ENCODE measurements around the gene CARMIL3.
A peak's percentile ranks its signal among the peaks of the same experiment; 100 is the strongest.
"Not testable (repeated sequence)": the region's sequence is repeated elsewhere in the genome, so short reads cannot be mapped to it uniquely, and the experiment has no call there.

The CARMIL3 gene

GRCh38 chr14:24042746-24043145 lies 9.1 kb upstream of the CARMIL3 start:
- H3K27ac ChIP-seq = no peak overlapping the region
- TF ChIP-seq, protein P1, sequence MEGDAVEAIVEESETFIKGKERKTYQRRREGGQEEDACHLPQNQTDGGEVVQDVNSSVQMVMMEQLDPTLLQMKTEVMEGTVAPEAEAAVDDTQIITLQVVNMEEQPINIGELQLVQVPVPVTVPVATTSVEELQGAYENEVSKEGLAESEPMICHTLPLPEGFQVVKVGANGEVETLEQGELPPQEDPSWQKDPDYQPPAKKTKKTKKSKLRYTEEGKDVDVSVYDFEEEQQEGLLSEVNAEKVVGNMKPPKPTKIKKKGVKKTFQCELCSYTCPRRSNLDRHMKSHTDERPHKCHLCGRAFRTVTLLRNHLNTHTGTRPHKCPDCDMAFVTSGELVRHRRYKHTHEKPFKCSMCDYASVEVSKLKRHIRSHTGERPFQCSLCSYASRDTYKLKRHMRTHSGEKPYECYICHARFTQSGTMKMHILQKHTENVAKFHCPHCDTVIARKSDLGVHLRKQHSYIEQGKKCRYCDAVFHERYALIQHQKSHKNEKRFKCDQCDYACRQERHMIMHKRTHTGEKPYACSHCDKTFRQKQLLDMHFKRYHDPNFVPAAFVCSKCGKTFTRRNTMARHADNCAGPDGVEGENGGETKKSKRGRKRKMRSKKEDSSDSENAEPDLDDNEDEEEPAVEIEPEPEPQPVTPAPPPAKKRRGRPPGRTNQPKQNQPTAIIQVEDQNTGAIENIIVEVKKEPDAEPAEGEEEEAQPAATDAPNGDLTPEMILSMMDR (IDR thresholded peaks at IDR 0.05) = no peak
- TF ChIP-seq ZFX (IDR thresholded peaks at IDR 0.05; ENCODE audit: borderline replicate concordance) = no peak

DNA sequence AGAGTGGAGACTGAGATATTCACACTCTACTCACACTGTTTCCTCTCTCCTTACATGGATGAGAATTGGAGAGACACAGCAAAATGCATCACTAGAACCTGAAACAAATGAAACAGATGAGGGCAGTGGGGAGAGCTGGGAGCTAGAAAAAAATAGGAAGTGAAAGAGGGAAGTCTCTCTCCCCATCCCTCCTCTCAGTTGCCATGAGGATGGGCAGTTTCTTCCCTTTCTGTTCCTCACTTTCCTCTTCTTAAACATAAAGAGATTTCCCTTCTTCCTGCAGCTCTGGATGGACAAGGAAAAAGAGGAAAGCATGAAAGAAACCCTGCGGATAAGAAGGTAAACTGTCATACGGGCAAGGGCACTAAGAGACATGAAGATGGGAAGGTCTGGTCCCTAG lies 2.8 kb upstream of the CARMIL3 start:
- not testable (repeated sequence) for H3K27ac ChIP-seq

GRCh38 chr14:24050753-24051152 lies 1.1 kb upstream of the CARMIL3 start:
- H3K27ac ChIP-seq = not testable (repeated sequence)

GRCh38 chr14:24051176-24051788 lies 527 bp upstream of the CARMIL3 start:
- TF ChIP-seq, protein P1 (IDR thresholded peaks at IDR 0.05) = no peak
- no peak for TF ChIP-seq ZFX (IDR thresholded peaks at IDR 0.05; ENCODE audit: borderline replicate concordance)
- peak overlapping the region; percentile 49 for H3K27ac ChIP-seq

GRCh38 chr14:24052656-24053547 lies 1.1 kb downstream of the CARMIL3 start:
- no peak for TF ChIP-seq ZFX (IDR thresholded peaks at IDR 0.05; ENCODE audit: borderline replicate concordance)
- TF ChIP-seq, protein P1 (IDR thresholded peaks at IDR 0.05) = no peak
- H3K27ac ChIP-seq = no peak overlapping the region

DNA sequence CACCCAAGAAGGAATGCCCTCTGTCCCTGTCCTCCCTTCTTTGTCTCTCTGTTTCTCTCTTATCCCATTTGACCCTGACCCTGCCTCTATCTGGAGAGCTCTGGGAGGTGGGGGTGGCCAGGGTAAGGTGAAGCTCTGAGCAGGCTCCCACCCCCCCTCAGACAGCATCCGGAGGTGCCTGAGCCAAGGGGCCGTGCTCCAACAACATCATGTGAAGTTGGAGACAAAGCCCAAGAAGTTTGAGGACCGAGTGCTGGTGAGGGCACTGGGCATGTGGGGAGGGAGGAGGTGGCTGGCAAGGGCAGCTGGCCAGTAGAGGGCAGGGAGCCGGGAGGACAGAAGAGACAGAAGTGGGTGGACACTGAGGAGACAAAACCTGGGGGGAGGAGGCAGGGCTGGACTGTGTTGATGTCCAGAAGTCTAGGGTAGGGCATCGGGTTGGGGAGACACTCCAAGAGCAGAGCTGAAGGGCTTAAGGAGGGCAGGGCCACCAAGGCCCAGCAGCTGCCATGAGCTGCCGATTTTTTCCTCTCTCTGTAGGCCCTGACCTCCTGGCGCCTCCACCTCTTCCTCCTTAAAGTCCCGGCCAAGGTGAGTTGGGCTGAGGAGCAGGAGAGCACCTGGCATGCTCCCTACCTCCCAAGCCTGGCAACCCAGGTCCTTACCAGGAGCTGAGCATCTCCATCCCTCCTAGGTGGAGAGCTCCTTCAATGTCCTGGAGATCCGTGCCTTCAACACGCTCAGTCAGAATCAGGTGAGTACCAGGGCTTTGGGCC lies 1.9 kb downstream of the CARMIL3 start:
- no peak overlapping the region for H3K27ac ChIP-seq
- TF ChIP-seq, protein P1 (IDR thresholded peaks at IDR 0.05) = no peak
- no peak for TF ChIP-seq ZFX (IDR thresholded peaks at IDR 0.05; ENCODE audit: borderline replicate concordance)

- no peak overlapping the region for H3K27ac ChIP-seq
- TF ChIP-seq ZFX (IDR thresholded peaks at IDR 0.05; ENCODE audit: borderline replicate concordance) = no peak
- TF ChIP-seq, protein P1 (IDR thresholded peaks at IDR 0.05) = no peak
Observed at GRCh38 chr14:24054324-24054641, 2.5 kb downstream of the CARMIL3 start.

DNA sequence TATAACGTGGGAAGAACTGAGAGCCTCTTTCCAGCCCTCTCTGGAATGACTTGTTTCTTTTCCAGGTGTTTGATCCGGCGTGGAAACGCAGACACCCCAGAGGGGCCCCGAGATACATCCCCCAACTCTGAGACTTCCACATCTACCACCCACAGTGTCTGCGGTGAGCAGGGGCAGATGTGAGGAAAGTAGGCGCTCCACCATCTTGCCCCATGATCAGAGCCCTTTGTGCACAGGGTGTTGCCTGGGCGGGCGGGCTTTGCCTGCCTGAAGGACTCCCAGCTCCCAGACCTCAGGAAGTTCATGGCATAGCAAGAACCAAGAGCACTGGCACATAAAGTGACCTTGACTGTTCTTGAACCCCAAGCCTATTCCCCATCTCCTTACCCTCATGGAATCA lies 2.8 kb downstream of the CARMIL3 start:
- TF ChIP-seq ZFX (IDR thresholded peaks at IDR 0.05; ENCODE audit: borderline replicate concordance) = no peak
- TF ChIP-seq, protein P1 (IDR thresholded peaks at IDR 0.05) = no peak
- no peak overlapping the region for H3K27ac ChIP-seq
